ENCODE data around the gene TSC2. TPM values are rescaled to one million over a fixed set of nuclear protein-coding genes. Genes with fewer than 3 reads are reported as not detected.

Gene TSC2
- total and polyA plus RNA-seq, 2 of the 13 experiments (the other 11 are each of a cell fraction or from before 2014, with no cell fraction given), result 19.6 to 40.4 TPM

- H3K9me3 ChIP-seq (ENCODE audit: low read length), result no peaks in the 10 kb centered on the region
- ChIA-PET POLR2A (no interaction called here), CTCF (ENCODE audit: low intra/inter-chr PET ratio, low total read pairs) (interaction anchor here (3.1 kb wide), 1 partner anchor 31 kb away, joined by 15 read pairs; no protein-coding TSS in a partner anchor)
- H4K20me1 ChIP-seq (ENCODE audit: insufficient read depth, low read length), result no peaks in the 10 kb centered on the region
- H3K9ac ChIP-seq (ENCODE audit: insufficient read depth, low read depth, low read length), result no peak overlapping the region
- H2AFZ ChIP-seq (ENCODE audit: low read length), result no peak overlapping the region
- H3K27me3 ChIP-seq (ENCODE audit: control insufficient read depth in 1 of 2, insufficient read depth in 2 of 2, low read length in 2 of 2), result no peaks in the 10 kb centered on the region
- ATAC-seq, result no peak
- no peak for FAIRE-seq
- in situ Hi-C loops (cut with HindIII; ENCODE audit: extremely low pct_ligation_motif_present, low pct_unique_long_range_greater_than_20kb), result loop anchor here (5.0 kb wide), 1 partner anchor 32 kb away; no protein-coding TSS in a partner anchor
- no peaks in the 10 kb centered on the region for H3K4me1 ChIP-seq (ENCODE audit: insufficient read depth, low read length)
- no TSS peak for BruUV-seq (replicated peaks)
- H3K36me3 ChIP-seq (replicated peaks in 1 of 2; ENCODE audit: control insufficient read depth in 1 of 2, insufficient read depth in 2 of 2, low read length in 2 of 2), result peaks cover 16 to 30% of the 10 kb centered on the region in 2 experiments; a peak in 4 of 5 replicates
- TF ChIP-seq ZNF646 (CRISPR knock-in tag; IDR thresholded peaks at IDR 0.05) (no peak), ZNF792 (CRISPR knock-in tag; IDR thresholded peaks at IDR 0.05) (no peak), KDM6A (CRISPR knock-in tag; IDR thresholded peaks at IDR 0.05; ENCODE audit: low read depth) (no peak), TFDP1 (CRISPR knock-in tag; IDR thresholded peaks at IDR 0.05; ENCODE audit: borderline replicate concordance) (no peak), ZNF546 (CRISPR knock-in tag; conservative IDR thresholded peaks at IDR 0.05) (no peak), AGO2 (optimal IDR thresholded peaks at IDR 0.05; ENCODE audit: low read depth, low read length) (no peak)
- WGBS (ENCODE audit: low lambda C conversion rate), result 96% methylated on average over 11 of the region's 29 CpGs
- no peak overlapping the region for H3K27ac ChIP-seq (ENCODE audit: extremely low read length, insufficient read depth, low read length)
- no peak overlapping the region for H3K4me3 ChIP-seq (replicated peaks in 1 of 3; ENCODE audit: insufficient read depth in 1 of 3, low read depth in 2 of 3, low read length in 3 of 3)
- no peaks in the 10 kb centered on the region for H3K79me2 ChIP-seq (ENCODE audit: insufficient read depth, low read length)
- no peak for DNase-seq (ENCODE audit: low spot score)
- H3K4me2 ChIP-seq (ENCODE audit: low read depth, low read length), result no peak overlapping the region
- intact Hi-C loops (cut with micrococcal nuclease; ENCODE audit: unreplicated experiment), result no loop called here
Measured at GRCh38 chr16:2054543-2055245, 6.9 kb downstream of the TSC2 start.
